GM15510 (cell line): Measurements from ENCODE around the gene VASP.

Source experiments
- POLR2A ChIP-seq: IDR thresholded peaks from 3 replicates; pipeline ENCODE4 v1.6.1; 2011; ENCODE audit warnings: borderline replicate concordance; ENCODE audit not compliant: insufficient read length; ENCODE audit errors: extremely low read depth

VASP gene

DNA sequence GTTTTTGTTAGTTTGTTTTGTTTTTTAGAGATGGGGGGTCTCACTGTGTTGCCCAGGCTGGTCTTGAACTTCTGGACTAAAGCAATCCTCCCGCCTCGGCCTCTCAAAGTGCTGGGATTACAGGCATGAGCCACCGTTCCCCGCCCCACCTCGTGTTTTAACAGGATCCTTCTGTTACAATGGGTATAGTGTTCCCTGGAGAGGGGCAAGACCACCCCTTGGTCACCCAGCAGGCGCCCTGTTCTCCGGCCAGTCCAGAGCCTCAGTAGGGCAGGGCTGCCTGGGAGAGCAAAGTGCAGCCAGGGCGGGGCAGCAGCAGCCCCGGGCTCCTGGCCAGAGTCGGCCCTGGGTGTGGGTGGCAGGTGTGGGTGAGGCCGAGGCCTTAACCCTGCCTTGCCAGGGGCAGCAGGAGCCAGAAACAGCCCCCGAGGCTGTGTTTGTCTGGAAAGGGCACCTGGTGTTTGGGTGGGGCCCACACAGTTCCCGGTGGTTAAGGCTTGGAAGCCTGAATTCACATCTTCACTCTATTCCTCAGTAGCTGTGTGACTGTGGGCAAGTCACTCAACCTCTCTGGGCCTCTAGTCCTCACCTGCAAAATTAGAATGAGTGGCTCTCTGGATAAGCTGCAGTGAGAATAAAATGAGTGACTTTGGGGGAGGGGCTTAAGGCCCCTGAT, 7.2 kb downstream of the VASP start:
- no peak for TF ChIP-seq POLR2A

DNA sequence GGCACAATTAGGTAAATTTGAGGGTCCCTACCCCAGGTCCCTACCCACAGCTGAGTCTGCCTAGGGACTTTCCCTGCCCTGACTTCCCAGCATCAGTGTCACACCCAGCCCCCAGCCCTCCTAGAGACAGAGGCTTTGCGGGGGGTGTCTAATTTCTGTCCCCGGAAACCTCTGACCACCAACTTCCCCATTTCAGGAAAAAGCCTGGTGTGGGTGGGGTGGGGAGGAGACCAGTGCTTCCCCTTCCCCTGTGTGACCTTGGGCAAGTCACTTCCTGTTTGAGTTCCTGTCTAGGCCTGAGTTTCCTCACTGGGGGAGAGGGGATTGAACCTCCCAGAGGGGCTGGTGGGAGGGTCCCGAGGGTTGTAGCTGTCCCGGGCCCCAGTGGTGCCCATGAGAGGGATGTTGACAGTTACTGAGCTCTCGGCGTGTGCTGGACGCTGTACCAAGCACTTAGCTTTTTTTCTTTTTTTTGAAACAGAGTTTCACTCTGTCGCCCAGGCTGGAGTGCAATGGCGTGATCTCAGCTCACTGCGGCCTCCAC, 7.9 kb downstream of the VASP start:
- no peak for TF ChIP-seq POLR2A

DNA sequence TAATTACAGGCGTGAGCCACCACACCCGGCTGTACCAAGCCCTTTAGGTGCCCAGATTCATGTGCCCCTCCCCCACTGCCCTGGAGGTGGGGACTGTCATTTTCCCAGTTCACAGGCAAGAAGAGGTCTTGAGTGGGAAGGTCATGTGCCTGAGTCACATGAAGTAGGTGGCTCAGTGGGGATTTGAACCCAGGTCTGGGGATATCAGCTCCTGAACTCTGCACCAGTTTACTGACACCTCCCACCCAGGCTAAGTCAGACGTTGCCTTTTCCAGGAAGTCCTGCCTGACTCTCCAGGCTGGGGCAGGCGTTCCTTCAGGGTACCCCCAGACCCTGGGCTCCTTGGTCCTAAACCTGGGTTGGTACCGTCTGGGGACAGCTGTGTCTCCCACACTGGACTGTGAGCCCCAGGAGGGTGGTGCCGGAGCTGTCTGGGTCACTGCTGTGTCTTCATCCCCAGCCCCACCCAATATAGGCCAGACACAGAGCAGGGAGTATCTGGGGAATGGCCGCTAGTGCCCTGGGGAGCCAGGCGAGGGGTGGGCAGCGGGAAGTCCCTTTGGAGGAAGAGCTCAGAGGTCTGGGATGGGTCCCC, 8.6 kb downstream of the VASP start:
- TF ChIP-seq POLR2A: no peak

DNA sequence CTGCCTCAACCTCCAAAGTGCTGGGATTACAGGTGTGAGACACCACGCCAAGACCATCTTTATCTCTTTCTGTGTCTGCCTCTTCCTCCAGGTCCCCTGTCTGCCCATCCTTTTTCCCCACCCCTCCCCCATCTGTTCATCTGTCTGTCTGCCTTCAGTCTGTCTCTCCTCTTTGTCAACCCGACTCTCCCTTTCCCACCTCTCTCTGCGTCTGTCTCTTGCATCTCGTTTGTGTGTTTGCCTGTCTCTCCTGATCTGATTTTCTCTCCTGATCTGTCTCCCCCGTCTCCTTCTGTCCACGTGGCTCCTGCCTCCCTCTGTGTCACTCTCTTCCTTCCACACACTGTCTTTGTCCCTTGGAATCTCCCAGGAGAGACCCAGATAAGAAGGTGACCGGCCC, 10.0 kb downstream of the VASP start:
- TF ChIP-seq POLR2A: no peak

DNA sequence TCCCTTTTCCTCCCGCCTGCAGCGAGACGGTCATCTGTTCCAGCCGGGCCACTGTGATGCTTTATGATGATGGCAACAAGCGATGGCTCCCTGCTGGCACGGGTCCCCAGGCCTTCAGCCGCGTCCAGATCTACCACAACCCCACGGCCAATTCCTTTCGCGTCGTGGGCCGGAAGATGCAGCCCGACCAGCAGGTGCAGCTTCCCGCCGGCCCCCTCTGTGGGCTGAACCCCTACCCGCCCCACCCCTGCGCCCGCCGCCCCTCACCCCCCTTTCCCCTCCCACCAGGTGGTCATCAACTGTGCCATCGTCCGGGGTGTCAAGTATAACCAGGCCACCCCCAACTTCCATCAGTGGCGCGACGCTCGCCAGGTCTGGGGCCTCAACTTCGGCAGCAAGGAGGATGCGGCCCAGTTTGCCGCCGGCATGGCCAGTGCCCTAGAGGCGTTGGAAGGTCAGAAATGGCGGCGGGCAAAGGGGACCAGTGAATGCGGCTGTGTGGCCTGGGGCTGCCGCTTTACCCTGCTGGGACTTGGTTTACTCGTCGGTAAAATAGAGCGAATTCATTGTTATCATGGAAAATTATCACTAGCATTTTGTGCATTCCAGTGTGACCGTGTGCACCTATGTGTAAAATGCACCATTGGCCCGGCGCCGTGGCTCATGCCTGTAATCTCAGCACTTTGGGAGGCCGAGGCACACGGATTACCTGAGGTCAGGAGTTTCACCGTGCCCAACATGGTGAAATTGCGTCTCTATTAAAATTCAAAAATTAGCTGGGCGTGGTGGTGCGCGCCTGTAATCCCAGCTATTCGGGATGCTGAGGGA, 10.6 kb downstream of the VASP start:
- TF ChIP-seq POLR2A: no peak

DNA sequence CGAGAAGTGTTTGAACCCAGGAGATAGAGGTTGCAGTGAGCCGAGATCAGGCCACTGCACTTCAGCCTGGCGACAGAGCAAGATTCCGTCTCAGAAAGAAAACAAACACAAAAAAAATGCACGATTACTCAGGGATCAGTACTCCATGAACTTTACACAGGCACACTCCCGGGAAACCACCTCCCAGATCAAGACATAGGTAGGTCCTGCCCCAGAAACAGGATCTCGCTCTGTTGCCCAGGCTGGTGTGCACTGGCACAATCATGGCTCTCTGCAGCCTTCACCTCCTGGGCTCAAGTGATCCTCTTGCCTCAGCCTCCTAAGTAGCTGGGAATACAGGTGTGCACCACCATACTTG, 11.2 kb downstream of the VASP start:
- TF ChIP-seq POLR2A: no peak

DNA sequence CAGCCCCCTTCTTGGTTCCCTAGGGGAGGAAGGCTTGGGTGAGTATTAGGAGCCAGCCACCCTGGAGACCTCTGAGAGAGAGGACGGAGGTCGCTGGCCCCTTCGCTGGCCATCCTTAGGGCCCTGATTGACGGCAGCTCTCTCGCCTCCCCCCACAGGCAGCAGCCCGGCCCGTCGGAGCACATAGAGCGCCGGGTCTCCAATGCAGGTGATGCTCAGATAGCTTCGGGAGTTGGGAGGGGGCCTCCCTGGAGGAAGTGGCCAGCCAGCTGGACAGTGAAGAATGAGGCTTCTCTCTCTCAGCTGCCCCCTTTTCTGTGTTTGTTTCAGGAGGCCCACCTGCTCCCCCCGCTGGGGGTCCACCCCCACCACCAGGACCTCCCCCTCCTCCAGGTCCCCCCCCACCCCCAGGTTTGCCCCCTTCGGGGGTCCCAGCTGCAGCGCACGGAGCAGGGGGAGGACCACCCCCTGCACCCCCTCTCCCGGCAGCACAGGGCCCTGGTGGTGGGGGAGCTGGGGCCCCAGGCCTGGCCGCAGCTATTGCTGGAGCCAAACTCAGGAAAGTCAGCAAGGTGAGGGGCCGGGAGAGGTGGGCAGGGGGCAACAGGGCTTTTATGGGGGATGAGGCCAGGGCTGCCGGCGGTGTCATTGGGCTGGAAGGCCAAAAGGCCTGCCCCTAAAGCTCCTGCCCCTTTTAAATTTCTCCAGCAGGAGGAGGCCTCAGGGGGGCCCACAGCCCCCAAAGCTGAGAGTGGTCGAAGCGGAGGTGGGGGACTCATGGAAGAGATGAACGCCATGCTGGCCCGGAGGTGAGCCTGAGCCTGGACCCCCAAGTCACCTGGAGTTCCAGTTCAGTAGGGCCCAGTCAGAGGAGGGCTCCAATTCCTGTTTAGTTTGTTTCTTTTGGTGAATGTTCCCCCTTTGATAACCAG, 15.0 kb downstream of the VASP start:
- TF ChIP-seq POLR2A: no peak

DNA sequence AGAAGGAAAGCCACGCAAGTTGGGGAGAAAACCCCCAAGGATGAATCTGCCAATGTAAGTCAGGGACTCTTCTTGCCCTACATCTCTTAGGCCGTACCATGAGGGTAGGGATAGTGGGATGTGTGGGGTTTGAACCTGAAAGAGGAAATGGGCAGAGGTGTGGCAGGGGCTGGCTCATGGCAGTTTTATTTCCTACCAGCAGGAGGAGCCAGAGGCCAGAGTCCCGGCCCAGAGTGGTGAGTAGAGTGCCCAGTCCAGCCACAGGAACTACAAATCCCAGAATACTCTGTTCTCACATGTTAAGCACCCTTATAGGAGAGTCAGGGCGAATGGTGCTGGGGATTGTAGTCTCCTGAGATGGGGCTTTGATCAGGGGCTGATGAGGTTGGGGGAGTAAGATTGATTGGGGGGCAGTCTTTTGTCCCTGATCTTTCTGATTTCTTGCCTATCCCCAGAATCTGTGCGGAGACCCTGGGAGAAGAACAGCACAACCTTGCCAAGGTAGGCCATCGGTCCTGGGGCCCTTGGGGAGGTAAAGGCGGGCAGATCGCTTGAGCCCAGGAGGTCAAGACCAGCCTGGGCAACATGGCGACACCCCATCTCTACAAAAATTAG, 16.5 kb downstream of the VASP start:
- TF ChIP-seq POLR2A: no peak

DNA sequence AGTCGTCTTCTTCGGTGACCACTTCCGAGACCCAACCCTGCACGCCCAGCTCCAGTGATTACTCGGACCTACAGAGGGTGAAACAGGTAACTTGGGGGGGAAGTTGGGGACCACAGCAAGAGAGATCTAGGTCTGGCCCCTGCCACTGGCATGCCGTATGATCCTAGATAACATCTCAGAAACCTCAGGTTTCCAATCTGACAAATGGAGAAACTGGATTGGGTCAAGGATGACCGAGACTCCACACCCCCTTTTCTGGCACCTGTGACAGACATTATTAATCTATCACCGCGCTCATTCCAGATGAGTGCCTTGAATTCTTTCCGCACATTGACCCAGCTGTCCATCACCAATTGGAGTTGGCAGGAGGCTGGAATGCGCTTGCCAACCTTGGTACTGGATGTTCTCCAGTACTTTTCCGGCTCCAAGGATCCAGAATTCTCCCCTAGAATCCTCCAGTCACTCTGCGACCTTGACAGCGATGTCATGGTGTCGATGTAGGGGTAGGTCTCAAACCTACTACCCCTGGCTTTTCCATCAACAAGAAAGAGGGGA, 17.4 kb downstream of the VASP start:
- TF ChIP-seq POLR2A: no peak

DNA sequence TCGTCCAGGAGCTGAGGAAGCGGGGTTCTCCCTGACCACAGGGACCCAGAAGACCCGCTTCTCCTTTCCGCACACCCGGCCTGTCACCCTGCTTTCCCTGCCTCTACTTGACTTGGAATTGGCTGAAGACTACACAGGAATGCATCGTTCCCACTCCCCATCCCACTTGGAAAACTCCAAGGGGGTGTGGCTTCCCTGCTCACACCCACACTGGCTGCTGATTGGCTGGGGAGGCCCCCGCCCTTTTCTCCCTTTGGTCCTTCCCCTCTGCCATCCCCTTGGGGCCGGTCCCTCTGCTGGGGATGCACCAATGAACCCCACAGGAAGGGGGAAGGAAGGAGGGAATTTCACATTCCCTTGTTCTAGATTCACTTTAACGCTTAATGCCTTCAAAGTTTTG, 18.9 kb downstream of the VASP start:
- TF ChIP-seq POLR2A: no peak

DNA sequence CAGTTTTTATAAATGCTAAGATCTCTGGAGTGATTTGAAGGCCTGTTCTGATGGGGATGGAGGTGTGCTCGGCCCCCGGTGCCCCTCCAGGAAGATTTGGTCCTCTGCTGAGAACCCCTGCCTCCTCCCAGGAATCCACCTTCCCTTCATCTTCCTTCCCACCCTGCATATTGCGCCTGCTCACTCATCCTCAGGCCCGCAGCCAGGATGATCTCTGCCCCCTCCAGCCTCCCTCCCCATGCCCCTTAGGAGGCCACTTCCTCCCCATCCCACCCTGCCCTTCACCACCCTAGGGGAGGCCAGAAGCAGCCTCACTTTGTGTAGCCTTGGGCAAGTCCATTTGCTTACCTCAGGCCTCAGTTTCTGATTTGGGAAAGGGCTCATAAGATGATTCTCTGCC, 19.7 kb downstream of the VASP start:
- TF ChIP-seq POLR2A: no peak

DNA sequence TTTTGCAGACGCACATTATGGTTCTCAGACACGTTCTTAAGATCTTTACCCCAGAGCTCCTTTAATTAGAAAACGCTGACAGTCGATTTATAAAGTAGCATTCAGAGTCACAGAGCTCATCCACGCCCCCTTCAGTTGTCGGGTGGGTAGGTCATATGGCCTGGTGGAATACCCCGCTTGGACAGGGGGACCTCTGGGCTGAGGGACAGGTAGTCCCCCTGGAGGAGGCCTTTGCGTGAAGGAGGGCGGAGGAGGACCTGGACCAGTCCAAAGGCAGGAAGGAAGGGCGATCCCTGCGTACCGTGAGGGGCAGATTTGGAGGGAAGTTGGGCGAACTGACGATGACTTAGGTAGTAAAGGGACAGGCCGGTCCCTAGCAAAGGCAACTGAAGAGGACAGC, 20.5 kb downstream of the VASP start:
- no peak for TF ChIP-seq POLR2A

DNA sequence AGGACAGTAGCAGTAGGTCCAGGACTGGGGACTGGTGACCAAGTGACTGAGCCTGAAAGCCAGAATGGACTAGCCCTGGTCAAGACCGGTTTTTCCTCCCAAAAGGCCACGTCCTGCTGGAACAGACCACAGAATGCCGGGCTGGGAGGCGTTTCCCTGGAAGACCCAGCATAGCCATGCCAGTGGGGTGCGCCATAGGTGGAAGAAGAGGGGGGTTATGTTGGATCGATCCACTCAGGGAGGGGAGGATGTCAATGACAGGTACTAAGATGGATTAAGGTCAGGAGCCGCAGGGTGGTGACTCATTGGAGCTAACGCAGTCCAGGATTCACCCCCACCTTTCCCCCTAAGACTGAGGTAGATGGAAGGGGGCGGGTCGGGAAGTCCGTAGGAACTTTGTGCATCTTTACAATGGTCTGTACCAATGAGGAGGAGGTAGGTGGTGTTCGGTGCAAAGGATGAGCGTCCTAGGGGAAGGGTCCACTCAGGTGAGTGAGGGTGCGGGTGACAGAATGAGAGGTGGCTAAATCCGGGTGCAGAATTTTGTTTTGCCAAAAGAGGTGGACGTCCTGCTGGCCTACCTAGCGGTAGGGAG, 21.0 kb downstream of the VASP start:
- TF ChIP-seq POLR2A: no peak
